Activated T-cell treated with anti-CD3 and anti-CD28 coated beads for 4 hours (primary cell): Measurements from ENCODE around the gene EFCAB8.
"Not testable (repeated sequence)": the region's sequence is repeated elsewhere in the genome, so short reads cannot be mapped to it uniquely, and the experiment has no call there.

Experiments
- DNase-seq: peaks from one replicate; pipeline ENCODE4 v3.0.0-alpha.2; 2020

Gene EFCAB8

DNA sequence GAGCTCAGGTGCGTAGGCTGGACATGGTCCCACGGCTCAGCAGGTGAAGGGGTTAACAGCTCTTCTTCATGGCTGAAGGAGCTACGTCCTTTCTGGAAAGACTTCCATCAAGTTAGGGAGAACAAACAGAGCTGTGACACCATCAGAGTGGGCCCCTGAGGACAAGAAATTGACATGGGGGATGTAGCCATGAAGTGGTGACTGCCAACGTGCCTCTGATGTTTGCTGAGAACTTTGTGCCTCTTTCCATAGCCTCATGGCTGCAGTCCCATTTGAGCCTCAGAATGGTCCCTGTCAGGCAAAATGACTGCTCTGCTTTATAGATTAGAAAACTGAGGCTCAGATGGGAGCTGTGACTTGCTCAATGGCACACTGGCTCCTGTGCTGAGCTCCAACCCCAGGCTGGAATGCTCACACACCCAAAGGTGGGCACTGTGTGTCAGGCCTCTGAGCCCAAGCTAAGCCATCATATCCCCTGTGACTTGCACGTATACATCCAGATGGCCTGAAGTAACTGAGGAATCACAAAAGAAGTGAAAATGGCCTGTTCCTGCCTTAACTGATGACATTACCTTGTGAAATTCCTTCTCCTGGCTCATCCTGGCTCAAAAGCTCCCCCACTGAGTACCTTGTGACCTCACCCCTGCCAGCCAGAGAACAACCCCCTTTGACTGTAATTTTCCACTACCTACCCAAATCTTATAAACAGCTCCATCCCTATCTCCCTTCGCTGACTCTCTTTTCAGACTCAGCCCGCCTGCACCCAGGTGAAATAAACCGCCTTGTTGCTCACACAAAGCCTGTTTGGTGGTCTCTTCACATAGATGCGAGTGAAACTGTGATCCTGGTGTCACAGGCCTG lies 115.7 kb downstream of the EFCAB8 start:
- not testable (repeated sequence) for DNase-seq

DNA sequence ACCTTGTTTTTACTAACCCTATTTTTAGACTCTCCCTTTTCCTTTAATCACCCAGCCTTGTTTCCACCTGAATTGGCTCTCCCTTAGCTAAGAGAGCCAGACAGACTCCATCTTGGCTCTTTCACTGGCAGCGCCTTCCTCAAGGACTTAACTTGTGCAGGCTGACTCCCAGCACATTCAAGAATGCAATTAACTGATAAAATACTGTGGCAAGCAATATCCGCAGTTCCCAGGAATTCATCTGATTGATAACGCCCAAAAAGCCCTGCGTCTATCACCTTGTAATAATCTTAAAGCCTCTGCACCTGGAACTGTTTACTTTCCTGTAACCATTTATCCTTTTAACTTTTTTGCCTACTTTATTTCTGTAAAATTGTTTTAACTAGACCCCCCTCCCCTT lies 116.4 kb downstream of the EFCAB8 start:
- not testable (repeated sequence) for DNase-seq

DNA sequence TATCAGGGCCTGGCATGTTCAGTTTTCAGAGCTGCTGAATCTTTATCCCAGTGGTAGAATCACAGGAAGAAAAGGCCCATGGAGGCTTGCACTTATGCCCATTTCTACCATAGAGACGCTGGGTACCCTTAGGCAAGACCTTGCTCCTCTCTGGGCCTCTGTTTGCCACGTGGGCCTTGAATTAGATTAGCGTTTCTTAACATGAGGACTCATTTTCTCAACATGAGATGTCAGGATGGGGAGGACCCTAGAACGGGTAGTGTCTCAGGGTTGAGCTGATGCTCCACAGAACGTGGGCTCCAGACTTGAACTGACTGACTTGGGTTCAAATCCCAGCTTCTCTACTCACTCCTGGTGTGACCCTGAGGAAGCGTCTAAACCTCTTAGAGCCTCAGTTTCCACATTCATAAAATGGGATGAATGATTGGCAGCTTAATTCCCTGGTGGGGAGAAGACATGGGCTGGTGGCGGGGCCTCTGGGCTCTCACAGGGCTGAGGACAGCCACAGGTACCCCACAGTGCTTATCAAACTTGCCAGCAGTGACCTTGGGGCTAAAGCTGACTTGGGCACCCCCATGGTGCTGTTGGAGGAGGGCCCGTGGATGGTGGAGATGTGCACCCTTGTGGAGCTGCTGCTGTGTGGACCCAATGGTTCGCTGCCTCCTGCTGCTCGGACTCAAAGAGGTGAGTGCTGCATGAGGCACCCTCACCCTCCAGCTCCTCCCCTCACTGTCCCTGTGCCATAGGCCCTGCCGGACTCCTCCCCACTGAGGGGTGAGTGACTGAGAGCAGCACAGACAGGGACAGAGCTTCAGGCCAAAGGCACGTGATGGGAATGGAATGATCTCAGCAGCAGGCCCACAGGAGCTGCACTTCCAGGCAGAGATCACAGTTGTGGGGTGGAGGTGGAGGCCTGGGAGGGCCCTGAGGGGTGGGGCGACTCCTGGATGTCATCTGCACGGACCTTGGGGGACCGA lies 117.3 kb downstream of the EFCAB8 start:
- no peak for DNase-seq

DNA sequence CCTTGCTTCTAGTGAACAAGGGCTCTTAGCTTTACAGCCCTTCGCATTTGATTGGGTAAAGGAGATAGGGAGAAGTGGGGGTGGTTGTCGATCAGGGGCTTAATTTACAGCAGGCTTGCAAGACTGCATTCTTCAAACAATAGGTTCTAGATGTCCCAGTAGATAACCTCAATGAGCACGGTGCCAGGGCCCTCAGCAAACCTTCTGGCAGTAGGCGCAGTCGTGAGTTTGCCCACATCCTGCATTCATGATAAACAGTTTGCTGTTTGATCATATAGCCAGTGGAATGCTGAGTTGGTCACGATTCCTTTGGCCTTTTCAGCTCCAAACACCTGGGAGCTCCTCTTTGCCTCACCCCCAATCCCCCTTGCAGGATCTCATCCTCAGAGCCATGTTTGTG lies 118.0 kb downstream of the EFCAB8 start:
- no peak for DNase-seq

GRCh38 chr20:32977281-32978008 lies 118.7 kb downstream of the EFCAB8 start:
- no peak for DNase-seq

DNA sequence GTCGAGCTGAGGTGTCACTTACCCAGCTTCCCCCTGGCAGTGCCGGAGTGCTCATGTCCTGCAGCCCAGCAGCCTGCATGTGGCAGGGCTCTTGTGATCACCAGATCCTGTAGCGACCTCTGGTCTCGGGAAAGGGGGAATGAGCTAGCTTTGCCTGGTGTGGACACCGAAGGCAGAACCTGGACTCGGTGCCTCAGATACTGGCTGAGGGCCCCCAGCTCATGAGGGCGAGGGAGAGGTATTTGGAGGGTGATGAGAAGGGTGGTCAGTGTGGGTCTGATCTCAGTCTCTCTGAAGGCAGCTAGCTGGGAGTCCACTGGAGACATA lies 119.2 kb downstream of the EFCAB8 start:
- DNase-seq: no peak

- no peak for DNase-seq
Measured at GRCh38 chr20:32979201-32979998, 120.7 kb downstream of the EFCAB8 start.

DNA sequence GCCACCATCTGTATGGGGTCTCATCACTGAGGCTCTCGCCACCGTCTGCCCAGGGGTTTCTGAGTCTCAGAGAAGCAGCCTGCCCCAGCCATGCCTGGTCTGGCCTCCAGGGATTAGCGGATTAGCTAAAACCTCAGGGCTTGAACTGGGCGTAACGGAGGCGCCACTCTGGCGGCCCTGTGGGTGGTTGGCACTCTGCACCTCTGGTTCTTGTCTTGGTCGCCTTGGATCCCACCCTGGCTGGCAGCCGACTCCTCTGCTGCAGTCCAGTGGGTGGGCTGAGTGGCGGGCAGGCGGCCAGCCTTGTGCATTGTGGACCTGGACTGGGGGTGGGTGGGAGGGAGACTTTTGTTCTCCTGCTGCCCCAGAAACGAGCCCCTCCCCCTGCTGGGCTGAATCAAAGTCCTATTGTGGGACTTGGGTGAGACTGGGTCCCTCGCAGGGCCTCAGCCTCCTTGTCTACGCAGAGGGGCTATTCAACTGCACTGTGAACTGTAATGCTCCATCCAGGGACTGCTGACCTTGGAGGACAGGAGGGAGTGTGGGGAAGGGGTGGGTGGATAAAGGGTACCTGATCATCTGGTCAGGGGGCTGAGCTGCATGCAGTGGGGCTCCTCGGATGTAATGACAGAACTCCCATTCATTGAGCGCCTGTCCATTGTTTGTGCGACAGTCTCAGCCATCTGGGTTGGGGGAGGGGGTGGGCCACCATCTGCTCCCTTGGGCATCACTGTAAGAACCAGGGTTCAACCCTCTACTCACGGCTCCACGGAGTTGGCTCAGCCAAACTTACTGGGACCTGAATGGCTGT lies 121.6 kb downstream of the EFCAB8 start:
- DNase-seq: no peak

- DNase-seq: no peak
Measured at GRCh38 chr20:32980990-32981389, 122.3 kb downstream of the EFCAB8 start.

- DNase-seq: no peak
Measured at GRCh38 chr20:32982617-32983458, 124.1 kb downstream of the EFCAB8 start.

DNA sequence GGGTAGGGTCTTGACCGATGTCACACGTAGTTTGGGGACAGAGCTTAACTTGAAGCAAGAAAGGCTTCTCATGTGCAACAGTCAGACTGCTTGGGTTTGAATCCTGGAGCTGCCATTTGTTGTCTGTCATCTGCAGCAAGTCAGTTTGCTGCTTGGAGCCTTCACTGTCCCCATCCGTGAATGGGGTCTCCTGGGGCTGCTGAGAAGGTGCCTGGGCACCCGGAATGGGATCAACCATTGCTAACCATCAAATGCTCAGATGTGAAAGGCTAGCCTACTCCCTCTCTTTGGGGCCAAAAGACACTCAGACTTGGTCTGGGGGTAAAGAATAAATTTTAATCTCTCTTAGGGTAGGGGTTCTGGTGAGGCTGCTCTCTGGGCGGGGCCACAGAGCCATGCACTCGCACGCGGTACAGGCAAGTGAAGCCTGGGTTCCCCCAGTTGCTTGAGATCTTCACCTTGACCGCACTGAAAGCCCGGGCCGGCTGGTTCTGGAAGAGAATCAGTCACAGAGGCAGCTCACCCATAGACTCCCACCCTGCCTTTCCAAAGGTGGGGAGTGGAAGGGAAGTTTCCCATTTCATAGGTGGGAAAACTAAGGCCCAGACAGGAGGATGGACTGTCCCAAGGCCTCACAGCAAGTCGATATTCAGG lies 124.9 kb downstream of the EFCAB8 start:
- DNase-seq: no peak

- no peak for DNase-seq
Measured at GRCh38 chr20:32984196-32984595, 125.5 kb downstream of the EFCAB8 start.

- no peak for DNase-seq
Measured at GRCh38 chr20:32984631-32985354, 126.1 kb downstream of the EFCAB8 start.

DNA sequence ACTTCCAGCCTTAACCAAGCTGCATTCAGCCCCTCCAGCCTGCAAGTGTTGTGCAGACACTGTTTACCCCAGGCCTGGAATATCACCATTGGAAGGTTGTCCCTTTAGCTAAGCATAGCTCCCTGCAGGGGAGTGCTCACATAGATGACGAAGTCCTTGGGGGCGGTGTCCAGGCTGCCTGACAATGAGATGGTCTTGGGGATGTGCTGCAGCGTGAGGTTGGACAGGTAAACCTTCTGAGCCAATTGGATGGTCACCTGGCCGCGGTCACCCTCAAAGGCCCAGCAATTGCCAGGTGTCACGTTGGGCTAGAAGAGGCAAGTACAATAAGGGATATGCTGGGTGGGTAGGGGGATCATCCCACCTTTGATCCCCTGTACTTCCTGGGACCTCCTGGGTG lies 126.9 kb downstream of the EFCAB8 start:
- DNase-seq: no peak

DNA sequence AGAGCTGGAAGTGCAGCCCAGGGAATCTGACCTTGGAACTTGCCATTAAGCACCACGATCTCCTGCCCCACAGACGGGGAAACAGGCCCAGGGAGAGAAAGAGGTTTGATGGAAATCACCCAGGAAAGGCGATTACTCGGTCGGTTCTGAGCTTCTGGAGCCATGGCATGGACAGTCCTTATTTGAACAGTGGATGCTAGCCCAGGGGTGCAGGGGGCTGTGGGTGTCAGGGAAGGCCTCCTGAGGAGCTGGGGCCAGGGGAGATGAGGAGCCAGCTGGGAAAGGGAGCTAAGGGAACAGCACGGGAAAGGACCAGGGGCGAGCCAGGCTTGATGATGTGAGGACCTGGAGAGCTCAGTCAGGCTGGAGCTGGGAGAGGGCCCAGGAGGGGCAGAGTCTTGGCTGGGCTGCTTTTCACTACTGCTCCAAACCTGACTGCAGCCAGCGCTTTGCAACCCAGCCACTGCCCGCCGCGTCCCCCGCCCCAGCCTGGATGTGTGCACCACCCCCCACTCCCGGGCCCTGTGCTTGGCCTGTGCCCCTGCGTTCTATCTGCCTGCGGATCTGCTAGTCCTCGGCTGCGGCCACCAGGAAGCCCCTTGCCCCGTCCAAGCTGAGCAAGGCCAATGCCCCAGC lies 127.7 kb downstream of the EFCAB8 start:
- no peak for DNase-seq

- no peak for DNase-seq
Measured at GRCh38 chr20:32987044-32987825, 128.5 kb downstream of the EFCAB8 start.

GRCh38 chr20:32988008-32988407 lies 129.3 kb downstream of the EFCAB8 start:
- no peak for DNase-seq
